Thyroid gland (tissue), 4 donors: ENCODE measurements around the gene FMN2.

Experiments used
- CTCF ChIP-seq, 6 experiments: fragments of 200-600 bp in 3 of 6; fragments of 450-650 bp in 3 of 6; sonication (generic) in 3 of 6; IDR thresholded peaks; one replicate each; pipeline ENCODE4 v1.5.1; 2016 to 2019; ENCODE audit warnings: antibody characterized with exemption in 6 of 6, mild to moderate bottlenecking in 2 of 6, inconsistent platforms in 1 of 6, moderate library complexity in 1 of 6
- POLR2A ChIP-seq, 2 donors: fragments of 450-650 bp; IDR thresholded peaks; one replicate each; pipeline ENCODE4 v1.6.1; 2017; ENCODE audit warnings: antibody characterized with exemption in 2 of 2, mild to moderate bottlenecking in 2 of 2, moderate library complexity in 1 of 2

- TF ChIP-seq CTCF (IDR thresholded peaks at IDR 0.05) (no peak), POLR2A (IDR thresholded peaks at IDR 0.05) (no peak)
These were observed 1.7 kb downstream of the FMN2 start for GRCh38 chr1:240093120-240093961.
